Measurements from ENCODE around the gene WFDC5. TPM values are rescaled to one million over a fixed set of nuclear protein-coding genes. Genes with fewer than 3 reads are reported as not detected.

The WFDC5 gene
- polyA plus RNA-seq, 3 donors: not detected

- DNase-seq (ENCODE audit: low read depth in 3 of 3, low spot score in 2 of 3): no peak
Measured at GRCh38 chr20:45115829-45116228, 855 bp upstream of the WFDC5 start.

GRCh38 chr20:45115386-45115774, 406 bp upstream of the WFDC5 start:
- no peak for DNase-seq (ENCODE audit: low read depth in 3 of 3, low spot score in 2 of 3)

- DNase-seq (ENCODE audit: low read depth in 3 of 3, low spot score in 2 of 3): no peak
Measured at GRCh38 chr20:45113865-45114264, 1.1 kb downstream of the WFDC5 start.

- no peak for DNase-seq (ENCODE audit: low read depth in 3 of 3, low spot score in 2 of 3)
Measured at GRCh38 chr20:45112754-45113153, 2.2 kb downstream of the WFDC5 start.

- DNase-seq (ENCODE audit: low read depth in 3 of 3, low spot score in 2 of 3): no peak
Measured at GRCh38 chr20:45111799-45112471, 3.0 kb downstream of the WFDC5 start.

- DNase-seq (ENCODE audit: low read depth in 3 of 3, low spot score in 2 of 3): no peak
Measured at GRCh38 chr20:45111285-45111684, 3.7 kb downstream of the WFDC5 start.

- no peak for DNase-seq (ENCODE audit: low read depth in 3 of 3, low spot score in 2 of 3)
Measured at GRCh38 chr20:45110301-45110700, 4.7 kb downstream of the WFDC5 start.

GRCh38 chr20:45109634-45110033, 5.3 kb downstream of the WFDC5 start:
- DNase-seq (ENCODE audit: low read depth in 3 of 3, low spot score in 2 of 3): no peak

GRCh38 chr20:45105317-45105716, 9.7 kb downstream of the WFDC5 start:
- DNase-seq (ENCODE audit: low read depth in 3 of 3, low spot score in 2 of 3): no peak

- DNase-seq (ENCODE audit: low read depth in 3 of 3, low spot score in 2 of 3): no peak
Measured at GRCh38 chr20:45104786-45105185, 10.2 kb downstream of the WFDC5 start.

- DNase-seq (ENCODE audit: low read depth in 3 of 3, low spot score in 2 of 3): no peak
Measured at GRCh38 chr20:45103072-45103471, 11.9 kb downstream of the WFDC5 start.

- no peak for DNase-seq (ENCODE audit: low read depth in 3 of 3, low spot score in 2 of 3)
Measured at GRCh38 chr20:45101333-45101850, 13.6 kb downstream of the WFDC5 start.

GRCh38 chr20:45100563-45101245, 14.3 kb downstream of the WFDC5 start, which contains the start of gene KCNS1:
Gene KCNS1, minus strand, starts transcription at chr20:45101127. Its CDS starts 1,891 bp downstream, at chr20:45099236.
- no peak for DNase-seq (ENCODE audit: low read depth in 3 of 3, low spot score in 2 of 3)

GRCh38 chr20:45098103-45098773, 16.7 kb downstream of the WFDC5 start:
- no peak for DNase-seq (ENCODE audit: low read depth in 3 of 3, low spot score in 2 of 3)

GRCh38 chr20:45097485-45098102, 17.4 kb downstream of the WFDC5 start:
- no peak for DNase-seq (ENCODE audit: low read depth in 3 of 3, low spot score in 2 of 3)

- no peak for DNase-seq (ENCODE audit: low read depth in 3 of 3, low spot score in 2 of 3)
Measured at GRCh38 chr20:45096781-45097180, 18.2 kb downstream of the WFDC5 start.

- no peak for DNase-seq (ENCODE audit: low read depth in 3 of 3, low spot score in 2 of 3)
Measured at GRCh38 chr20:45095805-45096238, 19.2 kb downstream of the WFDC5 start.

- DNase-seq (ENCODE audit: low read depth in 3 of 3, low spot score in 2 of 3): no peak
Measured at GRCh38 chr20:45094864-45095574, 20.0 kb downstream of the WFDC5 start.

GRCh38 chr20:45094201-45094600, 20.8 kb downstream of the WFDC5 start:
- no peak for DNase-seq (ENCODE audit: low read depth in 3 of 3, low spot score in 2 of 3)

- no peak for DNase-seq (ENCODE audit: low read depth in 3 of 3, low spot score in 2 of 3)
Measured at GRCh38 chr20:45092898-45093297, 22.1 kb downstream of the WFDC5 start.
